GM08714 (cell line): ENCODE data around the gene NT5DC2.

Source experiments
- H3K4me3 ChIP-seq: fragments of 200-500 bp; sonication (Bioruptor generic); 2 replicates; pipeline ENCODE4 v1.5.1; 2014; ENCODE audit warnings: mild to moderate bottlenecking, low read length, inconsistent platforms
- ZNF274 ChIP-seq: IDR thresholded peaks from 2 replicates; pipeline ENCODE4 v1.6.1; 2012; ENCODE audit warnings: mild to moderate bottlenecking, low read depth, low read length

Gene NT5DC2

DNA sequence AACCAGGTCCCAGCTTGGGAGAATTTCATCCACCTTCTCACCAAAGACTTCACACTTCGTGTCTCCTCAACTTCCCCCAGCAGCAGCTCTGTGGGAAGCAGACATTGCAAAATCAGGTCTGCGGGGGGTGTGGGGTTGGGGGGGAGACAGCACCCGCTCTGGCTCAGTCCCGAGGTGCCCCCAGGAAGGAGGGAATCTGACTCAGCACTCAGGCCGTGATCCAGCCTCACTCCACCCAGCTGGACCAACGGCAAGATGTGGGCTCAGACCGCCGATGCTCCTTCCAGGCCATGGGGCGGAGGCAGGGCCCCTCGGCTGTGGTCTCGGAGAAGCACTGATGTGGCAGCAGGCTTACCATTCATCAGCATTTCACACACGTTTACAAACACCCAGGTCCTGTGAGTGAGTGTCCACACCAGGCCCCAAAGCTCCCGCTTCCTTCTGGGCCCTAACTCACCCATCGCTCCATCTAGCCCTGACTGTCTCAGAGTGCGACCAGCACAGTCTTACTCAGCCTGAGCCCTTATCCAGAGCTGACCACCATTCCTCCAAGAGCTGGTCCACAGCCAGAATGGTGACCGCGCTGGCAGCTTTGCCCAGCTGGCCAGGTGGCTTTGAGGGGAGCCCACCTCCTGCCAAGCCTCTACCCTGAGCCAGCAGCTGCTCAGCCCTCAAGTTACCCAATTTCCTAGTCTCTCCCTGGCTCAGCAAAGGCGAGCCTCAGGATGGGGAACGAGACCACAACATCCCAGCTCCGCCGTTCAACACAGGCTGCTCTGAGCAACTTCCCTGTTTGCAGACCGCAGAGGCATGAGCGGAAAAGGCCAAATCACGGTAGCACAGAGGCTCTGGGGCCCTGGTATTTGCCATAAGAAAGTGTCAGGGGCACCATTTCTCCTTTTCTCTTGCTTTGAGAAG is 35.3 kb downstream of the NT5DC2 start:
- TF ChIP-seq ZNF274 = no peak
- no peak overlapping the region for H3K4me3 ChIP-seq

DNA sequence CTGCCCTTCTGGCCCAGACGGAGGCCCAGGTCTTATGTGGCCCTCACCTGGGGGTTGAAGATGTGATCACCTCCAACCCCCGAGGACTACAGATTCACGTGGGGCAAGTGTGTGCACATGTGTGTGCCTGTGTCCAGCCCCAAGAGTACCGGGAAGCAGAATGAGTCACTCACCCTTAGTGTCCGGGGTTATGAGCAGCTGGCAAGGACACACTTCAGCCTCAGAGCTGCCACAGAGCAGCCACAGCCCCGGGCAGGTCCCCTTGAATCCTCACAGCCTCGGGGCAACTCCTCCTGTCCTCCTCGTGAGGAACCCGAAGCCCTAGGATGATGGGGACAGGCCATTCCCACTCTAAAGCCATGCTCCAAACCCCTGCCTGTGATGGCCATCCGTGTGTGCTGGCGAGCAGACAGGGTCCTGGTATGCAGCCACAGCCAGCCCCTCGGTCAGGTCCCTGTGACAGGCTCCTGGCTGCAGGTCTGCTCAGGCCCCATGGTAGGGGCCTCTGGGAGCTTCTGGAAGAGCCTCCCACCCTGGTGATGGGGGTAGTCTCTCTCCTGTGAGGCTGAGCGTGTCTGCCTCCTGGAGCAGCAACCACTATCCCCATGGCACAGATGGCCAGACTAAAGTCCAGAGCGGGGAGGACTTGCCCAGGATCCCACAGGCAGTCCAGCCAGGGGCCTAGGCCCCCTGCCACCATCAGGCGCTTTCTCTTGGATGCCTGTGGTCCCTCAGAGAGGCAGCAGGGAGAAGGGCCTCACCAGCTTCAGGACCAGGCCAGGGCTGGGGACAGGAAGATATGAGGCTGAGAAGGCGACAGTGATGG is 37.7 kb downstream of the NT5DC2 start:
- no peak for TF ChIP-seq ZNF274
- H3K4me3 ChIP-seq = no peak overlapping the region

DNA sequence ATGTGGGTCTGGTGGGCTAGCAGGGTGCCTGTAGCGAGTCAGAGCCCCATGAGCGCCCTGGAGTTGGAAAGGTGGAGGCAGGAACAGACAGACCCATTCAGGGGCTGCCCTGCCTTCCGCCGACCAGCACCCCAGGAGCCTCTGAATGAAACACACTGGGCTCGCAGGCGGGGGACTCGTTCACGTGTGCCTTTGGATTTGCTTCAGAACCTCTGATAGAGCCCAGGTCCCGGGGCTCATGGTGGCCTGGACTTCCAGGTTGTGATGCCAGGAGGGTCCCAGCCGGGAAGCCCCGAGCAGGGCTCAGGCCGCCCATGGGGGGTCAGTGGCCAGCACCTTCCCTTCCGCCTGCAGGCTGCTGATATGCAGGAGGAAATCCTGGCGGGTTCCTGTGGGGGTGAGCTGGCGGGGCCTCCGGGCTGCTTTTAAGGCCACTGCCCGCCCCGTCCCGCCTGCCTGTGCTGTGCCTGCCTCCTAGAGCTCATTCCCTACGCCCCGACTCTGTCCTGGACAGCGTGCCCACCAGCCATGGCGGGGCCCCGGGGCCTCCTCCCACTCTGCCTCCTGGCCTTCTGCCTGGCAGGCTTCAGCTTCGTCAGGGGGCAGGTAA is 38.7 kb downstream of the NT5DC2 start, which contains the start of gene STAB1:
Gene STAB1, plus strand, starts transcription at position 453 of the 610 bp plus-strand sequence. Its CDS starts 76 bp downstream, at position 529.
- no peak within 1 kb of the TSS for H3K4me3 ChIP-seq
- no peak for TF ChIP-seq ZNF274

DNA sequence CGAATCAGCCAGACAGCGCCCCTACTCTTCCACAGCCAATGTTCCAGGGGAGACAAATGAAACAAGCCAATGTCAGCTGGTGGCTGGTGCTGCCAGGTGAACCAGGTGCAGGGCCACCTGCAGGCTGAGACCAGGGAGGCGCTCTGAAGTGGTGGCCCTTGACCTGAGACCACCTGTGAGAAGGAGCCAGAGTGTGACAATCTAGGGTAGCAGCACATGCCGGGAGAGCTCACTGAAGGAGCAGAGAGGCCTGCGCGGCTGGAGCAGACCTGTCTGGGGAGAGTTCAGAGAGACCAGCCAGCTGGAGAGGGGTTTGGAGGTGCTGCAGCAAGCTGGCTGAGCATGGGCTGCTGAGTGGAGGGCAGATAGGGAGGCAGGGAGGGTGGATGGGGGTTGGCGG is 39.2 kb downstream of the NT5DC2 start:
- no peak for TF ChIP-seq ZNF274
- no peak overlapping the region for H3K4me3 ChIP-seq

DNA sequence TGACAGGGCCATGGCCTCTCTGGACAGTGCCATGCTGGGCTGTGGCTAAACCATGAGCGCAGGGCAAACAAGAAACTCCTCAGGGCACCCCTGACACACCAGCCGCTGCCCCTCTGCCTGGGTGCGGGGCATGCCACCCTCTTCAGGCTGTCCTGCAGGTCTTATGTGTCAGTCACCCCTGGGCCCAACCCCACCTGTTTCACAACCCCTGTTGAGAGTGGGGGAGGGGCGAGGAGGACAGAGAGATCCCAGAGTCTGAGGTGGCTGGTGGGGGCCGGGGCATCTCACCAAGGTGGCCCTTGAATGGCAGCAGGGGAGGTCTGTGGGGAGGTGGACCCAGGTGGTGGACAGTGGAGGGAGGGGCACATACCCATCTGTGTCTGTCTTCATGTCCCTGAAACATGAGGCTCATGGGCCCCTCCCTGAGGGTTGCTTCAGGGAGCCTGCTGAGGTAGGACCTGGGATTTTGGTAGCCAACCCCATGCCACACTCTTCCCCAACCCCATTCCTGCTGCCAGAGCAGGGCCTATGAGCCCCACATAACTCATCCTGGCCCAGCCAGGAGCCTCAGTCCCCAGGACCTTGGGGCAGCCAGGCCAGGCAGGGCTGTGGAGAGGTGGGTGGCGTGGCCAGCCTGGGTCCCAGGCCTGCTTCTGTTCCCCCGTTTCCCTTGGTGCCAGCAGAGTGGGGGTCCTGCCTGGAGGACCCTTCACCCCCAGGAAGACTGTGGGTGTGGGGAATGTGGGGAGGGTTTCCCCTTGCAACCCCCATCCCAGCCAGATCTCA is 40.2 kb downstream of the NT5DC2 start:
- no peak for TF ChIP-seq ZNF274
- H3K4me3 ChIP-seq = no peak overlapping the region

DNA sequence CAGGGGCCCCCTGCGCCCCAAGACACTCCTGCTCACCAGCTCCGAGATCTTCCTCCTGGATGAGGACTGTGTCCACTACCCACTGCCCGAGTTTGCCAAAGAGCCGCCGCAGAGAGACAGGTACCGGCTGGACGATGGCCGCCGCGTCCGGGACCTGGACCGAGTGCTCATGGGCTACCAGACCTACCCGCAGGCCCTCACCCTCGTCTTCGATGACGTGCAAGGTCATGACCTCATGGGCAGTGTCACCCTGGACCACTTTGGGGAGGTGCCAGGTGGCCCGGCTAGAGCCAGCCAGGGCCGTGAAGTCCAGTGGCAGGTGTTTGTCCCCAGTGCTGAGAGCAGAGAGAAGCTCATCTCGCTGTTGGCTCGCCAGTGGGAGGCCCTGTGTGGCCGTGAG is 41.6 kb downstream of the NT5DC2 start:
- H3K4me3 ChIP-seq = no peak overlapping the region
- no peak for TF ChIP-seq ZNF274

DNA sequence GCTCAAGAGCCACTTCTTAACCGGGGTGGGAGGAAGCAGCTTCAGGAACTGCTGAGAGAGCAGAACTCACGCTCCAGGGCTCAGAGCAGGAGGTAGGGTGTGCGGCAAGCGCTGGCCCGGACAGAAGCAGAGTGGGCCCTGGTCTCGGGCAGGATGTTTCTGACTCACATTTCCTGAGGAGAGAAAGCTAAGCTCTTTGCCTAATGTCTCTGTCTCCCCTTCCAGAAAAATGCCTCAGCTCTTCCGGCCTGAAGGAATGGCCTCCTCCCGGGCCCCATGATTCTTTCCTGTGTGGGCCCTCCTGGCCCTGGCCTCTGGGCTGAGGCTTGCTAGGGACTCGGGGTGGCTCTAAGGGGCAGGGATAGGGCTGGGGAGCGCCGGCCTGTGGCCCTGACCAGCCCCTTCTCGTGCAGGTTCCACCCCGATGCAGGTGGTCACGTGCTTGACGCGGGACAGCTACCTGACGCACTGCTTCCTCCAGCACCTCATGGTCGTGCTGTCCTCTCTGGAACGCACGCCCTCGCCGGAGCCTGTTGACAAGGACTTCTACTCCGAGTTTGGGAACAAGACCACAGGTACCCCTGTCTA is 42.6 kb downstream of the NT5DC2 start:
- TF ChIP-seq ZNF274 = no peak
- no peak overlapping the region for H3K4me3 ChIP-seq

DNA sequence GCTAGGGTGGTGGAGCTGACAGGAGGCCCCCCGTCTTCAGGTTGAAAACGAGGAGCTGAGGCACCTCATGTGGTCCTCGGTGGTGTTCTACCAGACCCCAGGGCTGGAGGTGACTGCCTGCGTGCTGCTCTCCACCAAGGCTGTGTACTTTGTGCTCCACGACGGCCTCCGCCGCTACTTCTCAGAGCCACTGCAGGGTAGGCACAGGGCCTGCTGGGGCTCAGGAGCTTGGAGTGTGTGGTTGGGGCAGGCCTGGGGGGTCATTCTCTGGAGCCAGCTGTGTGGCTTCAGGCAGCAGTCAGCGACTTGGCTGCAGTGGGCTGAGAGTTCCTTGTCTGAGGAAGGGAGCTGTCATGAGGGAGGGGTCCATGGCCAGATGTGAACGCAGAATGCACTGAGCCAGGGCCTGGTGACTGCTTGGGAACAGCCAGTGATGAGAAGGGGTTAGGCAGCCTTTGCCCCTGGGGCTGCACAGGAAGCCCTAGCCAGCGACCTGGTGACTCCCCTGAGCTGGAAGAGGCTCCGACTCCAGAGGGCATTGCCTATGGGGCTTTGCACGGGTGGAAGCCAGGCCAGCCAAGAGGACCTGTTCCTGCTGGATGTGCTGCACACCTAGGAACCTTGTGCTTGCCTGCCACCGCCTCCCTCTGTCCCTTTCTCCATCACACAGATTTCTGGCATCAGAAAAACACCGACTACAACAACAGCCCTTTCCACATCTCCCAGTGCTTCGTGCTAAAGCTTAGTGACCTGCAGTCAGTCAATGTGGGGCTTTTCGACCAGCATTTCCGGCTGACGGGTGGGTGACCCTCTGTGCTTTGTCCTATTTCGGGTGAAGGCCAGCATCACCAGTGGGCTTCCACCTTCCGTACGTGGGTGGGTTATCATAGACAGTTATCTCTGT is 43.4 kb downstream of the NT5DC2 start:
- TF ChIP-seq ZNF274 = no peak
- no peak overlapping the region for H3K4me3 ChIP-seq

DNA sequence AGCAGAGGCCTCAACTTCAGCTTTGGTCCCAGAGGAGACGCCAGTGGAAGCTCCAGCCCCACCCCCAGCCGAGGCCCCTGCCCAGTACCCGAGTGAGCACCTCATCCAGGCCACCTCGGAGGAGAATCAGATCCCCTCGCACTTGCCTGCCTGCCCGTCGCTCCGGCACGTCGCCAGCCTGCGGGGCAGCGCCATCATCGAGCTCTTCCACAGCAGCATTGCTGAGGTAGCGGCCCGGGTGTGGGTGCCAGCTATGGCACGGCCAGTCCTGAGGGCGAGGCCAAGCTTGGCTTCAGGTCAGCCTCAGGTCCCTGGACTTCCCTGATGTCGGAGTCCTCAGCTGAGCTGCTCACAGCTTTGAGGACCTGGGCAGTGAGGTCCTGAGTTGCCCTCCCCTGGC is 44.2 kb downstream of the NT5DC2 start:
- TF ChIP-seq ZNF274 = no peak
- no peak overlapping the region for H3K4me3 ChIP-seq

DNA sequence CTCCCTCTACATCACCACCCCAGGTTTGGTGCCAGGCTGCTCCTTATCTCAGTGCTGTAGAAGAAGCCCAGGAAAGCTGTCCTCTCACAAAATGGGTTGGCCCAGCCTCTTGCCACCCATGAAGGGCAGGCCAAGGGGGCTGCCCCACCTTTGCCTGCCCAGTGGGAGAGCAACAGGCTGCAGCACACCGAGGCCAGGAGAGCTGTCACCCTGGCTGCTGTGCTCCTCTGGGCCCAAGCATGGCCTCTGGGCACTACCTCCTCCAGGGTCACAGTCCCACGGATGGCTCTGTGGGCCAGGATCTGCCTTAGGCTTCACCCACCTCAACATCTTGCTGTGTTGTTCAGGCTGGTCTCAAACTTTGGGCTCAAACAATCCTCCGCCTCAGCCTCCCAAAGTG is 44.9 kb downstream of the NT5DC2 start:
- no peak for TF ChIP-seq ZNF274
- H3K4me3 ChIP-seq = no peak overlapping the region

DNA sequence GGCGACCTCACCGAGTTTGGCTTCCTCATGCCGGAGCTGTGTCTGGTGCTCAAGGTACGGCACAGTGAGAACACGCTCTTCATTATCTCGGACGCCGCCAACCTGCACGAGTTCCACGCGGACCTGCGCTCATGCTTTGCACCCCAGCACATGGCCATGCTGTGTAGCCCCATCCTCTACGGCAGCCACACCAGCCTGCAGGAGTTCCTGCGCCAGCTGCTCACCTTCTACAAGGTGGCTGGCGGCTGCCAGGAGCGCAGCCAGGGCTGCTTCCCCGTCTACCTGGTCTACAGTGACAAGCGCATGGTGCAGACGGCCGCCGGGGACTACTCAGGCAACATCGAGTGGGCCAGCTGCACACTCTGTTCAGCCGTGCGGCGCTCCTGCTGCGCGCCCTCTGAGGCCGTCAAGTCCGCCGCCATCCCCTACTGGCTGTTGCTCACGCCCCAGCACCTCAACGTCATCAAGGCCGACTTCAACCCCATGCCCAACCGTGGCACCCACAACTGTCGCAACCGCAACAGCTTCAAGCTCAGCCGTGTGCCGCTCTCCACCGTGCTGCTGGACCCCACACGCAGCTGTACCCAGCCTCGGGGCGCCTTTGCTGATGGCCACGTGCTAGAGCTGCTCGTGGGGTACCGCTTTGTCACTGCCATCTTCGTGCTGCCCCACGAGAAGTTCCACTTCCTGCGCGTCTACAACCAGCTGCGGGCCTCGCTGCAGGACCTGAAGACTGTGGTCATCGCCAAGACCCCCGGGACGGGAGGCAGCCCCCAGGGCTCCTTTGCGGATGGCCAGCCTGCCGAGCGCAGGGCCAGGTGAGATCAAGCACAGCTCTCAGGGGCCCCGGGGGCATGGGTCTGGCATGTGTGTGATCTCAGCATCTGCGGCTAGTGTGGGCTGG is 45.6 kb downstream of the NT5DC2 start:
- TF ChIP-seq ZNF274 = no peak
- no peak overlapping the region for H3K4me3 ChIP-seq
